CD4-positive, alpha-beta T cell treated with Interferon gamma for 1 hour (primary cell): ENCODE data around the gene GSTM2.

Source experiments
- DNase-seq: peaks from one replicate; pipeline ENCODE4 v3.0.0-alpha.2; 2020

The GSTM2 gene

GRCh38 chr1:109718495-109718894 is 50.6 kb downstream of the GSTM2 start:
- no peak for DNase-seq

DNA sequence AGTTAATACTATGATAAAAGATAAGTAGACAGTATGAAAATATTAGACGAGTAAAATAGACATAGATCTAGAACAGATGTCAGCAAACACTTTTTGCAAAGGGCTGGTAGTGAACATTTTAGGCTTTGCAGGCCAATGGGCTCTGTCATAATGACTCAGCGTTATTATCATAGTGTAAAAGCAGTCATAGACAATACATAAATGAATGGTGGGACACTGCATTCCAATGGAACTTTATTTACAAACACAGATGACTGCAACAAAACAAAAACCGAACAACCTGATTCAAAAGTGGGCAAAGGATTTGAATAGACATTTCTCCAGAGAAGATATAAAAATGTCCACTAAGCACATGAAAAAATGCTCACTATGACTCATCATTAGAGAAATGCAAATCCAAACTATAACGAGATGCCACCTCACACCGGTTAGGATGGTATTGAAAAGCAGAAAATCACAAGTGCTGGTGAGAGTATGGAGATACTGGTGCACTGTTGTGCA is 51.5 kb downstream of the GSTM2 start:
- DNase-seq = no peak

GRCh38 chr1:109721042-109721441 is 53.2 kb downstream of the GSTM2 start:
- no peak for DNase-seq

- DNase-seq = no peak
Observed at GRCh38 chr1:109721971-109722370, 54.1 kb downstream of the GSTM2 start.

- DNase-seq = no peak
Observed at GRCh38 chr1:109722908-109723691, 55.2 kb downstream of the GSTM2 start.
